ENCODE data around the gene SEC11C. TPM values are rescaled to one million over a fixed set of nuclear protein-coding genes. Genes with fewer than 3 reads are reported as not detected.

SEC11C gene
- total and polyA plus RNA-seq, 7 donors: 11.3 to 27.7 (median 18.6) TPM

DNA sequence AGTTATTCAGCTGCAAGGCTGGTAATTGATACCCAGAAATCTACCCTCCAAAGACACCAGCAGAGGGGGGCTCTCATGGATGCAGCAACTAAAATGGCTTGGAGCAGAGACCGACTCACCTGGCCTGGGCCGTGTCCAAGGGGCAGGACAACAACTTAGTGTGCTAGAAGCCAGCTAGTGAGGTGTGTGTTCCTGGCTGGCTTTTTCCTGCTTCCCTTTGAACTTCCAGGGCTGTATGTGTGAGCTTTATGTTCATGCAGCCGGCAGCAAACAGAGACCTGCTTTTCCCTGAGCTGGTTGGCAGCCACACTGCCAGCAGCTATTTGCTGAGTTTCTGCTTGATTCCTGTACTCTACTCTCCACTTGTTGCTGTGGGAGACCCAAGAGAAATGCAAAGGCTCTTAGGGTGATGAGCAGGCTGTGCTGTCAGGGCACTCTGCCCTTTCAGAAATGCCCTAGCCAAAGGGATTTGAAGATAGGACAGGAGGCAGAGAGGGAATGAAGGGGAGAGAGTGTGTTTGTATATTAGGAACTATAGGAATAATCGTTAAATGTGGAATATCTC is 56.6 kb downstream of the SEC11C start:
- DNase-seq (no peak), ATAC-seq (no peak)
- no peak overlapping the region for H3K27ac ChIP-seq
- H3K4me3 ChIP-seq: no peak overlapping the region
- no peaks in the 10 kb centered on the region for H3K9me3 ChIP-seq
- H3K4me1 ChIP-seq: no peaks in the 10 kb centered on the region
- no peaks in the 10 kb centered on the region for H3K36me3 ChIP-seq (ENCODE audit: insufficient read depth in 1 of 2, low read depth in 1 of 2)
- TF ChIP-seq, protein P1, sequence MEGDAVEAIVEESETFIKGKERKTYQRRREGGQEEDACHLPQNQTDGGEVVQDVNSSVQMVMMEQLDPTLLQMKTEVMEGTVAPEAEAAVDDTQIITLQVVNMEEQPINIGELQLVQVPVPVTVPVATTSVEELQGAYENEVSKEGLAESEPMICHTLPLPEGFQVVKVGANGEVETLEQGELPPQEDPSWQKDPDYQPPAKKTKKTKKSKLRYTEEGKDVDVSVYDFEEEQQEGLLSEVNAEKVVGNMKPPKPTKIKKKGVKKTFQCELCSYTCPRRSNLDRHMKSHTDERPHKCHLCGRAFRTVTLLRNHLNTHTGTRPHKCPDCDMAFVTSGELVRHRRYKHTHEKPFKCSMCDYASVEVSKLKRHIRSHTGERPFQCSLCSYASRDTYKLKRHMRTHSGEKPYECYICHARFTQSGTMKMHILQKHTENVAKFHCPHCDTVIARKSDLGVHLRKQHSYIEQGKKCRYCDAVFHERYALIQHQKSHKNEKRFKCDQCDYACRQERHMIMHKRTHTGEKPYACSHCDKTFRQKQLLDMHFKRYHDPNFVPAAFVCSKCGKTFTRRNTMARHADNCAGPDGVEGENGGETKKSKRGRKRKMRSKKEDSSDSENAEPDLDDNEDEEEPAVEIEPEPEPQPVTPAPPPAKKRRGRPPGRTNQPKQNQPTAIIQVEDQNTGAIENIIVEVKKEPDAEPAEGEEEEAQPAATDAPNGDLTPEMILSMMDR (IDR thresholded peaks at IDR 0.05): no peak
- intact Hi-C loops (cut with DNase I): no loop called here
- 62 to 69% (median 63%) methylated on average over 4 of the region's 4 CpGs for WGBS, 3 donors
- peaks cover 0 to 3% (median 0%) of the 10 kb centered on the region in 3 donors for H3K27me3 ChIP-seq (ENCODE audit: insufficient read depth in 3 of 3, low read length in 2 of 3)

DNA sequence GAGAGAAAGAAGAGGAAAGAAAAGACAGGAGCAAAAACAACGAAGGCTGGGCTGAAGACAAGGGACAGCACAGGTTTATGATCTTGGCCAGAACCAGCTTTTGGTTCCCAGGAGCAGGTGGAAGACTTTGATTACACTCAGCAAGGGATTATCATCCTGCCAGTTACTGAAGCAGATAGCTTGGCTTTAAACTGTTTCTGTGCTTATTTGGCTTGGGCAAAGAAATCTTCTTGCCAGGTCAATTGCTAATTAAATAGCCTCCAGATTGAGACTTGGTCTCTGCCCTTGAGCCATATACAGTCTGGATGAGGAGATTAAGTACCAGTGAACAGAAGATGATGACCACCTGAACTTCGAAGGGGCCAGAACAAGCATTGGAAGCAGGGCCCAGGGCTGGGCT is 58.0 kb downstream of the SEC11C start:
- TF ChIP-seq, protein P1 (IDR thresholded peaks at IDR 0.05): no peak
- Histone ChIP-seq H3K36me3 (ENCODE audit: insufficient read depth in 1 of 2, low read depth in 1 of 2) (no peaks in the 10 kb centered on the region), H3K27me3 (ENCODE audit: insufficient read depth in 3 of 3, low read length in 2 of 3) (peaks cover 0 to 3% (median 0%) of the 10 kb centered on the region in 3 donors), H3K9me3 (no peaks in the 10 kb centered on the region), H3K4me1 (no peaks in the 10 kb centered on the region), H3K27ac (no peak overlapping the region), H3K4me3 (no peak overlapping the region)
- WGBS, 3 donors: 54 to 78% (median 61%) methylated on average over 2 of the region's 2 CpGs
- no peak for DNase-seq
- ATAC-seq: no peak
- intact Hi-C loops (cut with DNase I): no loop called here

DNA sequence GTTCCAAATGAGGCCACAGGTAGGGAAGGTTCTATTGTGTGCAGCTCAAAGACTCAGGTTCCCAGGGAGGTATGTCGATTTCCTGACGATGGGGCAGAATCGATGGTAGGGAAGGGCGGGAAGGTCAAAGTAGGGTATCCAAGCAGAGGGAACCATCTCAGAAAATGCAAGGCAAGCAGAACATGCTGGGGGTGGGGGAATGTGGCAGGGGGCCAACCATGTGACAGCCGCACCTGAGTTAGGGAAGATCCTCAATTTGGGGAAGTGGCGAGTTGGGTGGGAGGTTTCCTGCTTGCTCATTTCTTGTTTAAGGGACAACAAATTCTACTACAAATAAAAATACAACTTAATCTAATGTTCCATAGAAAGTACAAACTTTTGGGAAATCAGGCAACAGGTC is 58.5 kb downstream of the SEC11C start:
- no peaks in the 10 kb centered on the region for H3K36me3 ChIP-seq (ENCODE audit: insufficient read depth in 1 of 2, low read depth in 1 of 2)
- no peaks in the 10 kb centered on the region for H3K4me1 ChIP-seq
- WGBS, 3 donors: 86 to 91% (median 86%) methylated on average over 6 of the region's 6 CpGs
- ATAC-seq (no peak), DNase-seq (no peak)
- intact Hi-C loops (cut with DNase I): no loop called here
- TF ChIP-seq, protein P1 (IDR thresholded peaks at IDR 0.05): no peak
- H3K27ac ChIP-seq: no peak overlapping the region
- no peaks in the 10 kb centered on the region for H3K9me3 ChIP-seq
- H3K27me3 ChIP-seq (ENCODE audit: insufficient read depth in 3 of 3, low read length in 2 of 3): peaks cover 0 to 3% (median 0%) of the 10 kb centered on the region in 3 donors
- H3K4me3 ChIP-seq: no peak overlapping the region

DNA sequence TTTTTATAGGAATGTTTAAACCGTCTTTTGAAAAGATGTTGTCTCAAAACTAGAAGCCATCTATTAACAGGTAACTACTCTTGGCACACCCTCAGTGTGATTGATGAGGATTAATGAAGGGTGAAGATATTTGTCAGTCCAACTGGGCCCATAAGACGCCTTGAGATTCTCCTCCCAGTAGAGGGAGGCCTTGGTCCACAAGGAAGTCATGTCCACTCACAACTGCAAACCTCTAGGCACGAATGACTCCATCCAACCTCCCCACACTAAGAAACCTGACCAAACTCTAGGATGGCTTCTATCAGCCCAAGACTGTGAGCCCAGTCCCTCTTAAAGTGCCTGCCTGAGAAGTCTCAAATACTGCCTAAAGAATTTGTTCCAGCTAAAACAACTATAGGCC is 61.1 kb downstream of the SEC11C start:
- DNase-seq: no peak
- 71 to 75% (median 72%) methylated on average over 3 of the region's 3 CpGs for WGBS, 3 donors
- Histone ChIP-seq H3K27ac (no peak overlapping the region), H3K4me1 (no peaks in the 10 kb centered on the region), H3K27me3 (ENCODE audit: insufficient read depth in 3 of 3, low read length in 2 of 3) (peaks cover 0 to 3% (median 0%) of the 10 kb centered on the region in 3 donors), H3K36me3 (ENCODE audit: insufficient read depth in 1 of 2, low read depth in 1 of 2) (no peaks in the 10 kb centered on the region), H3K9me3 (no peaks in the 10 kb centered on the region), H3K4me3 (no peak overlapping the region)
- ATAC-seq: no peak
- intact Hi-C loops (cut with DNase I): no loop called here
- TF ChIP-seq, protein P1 (IDR thresholded peaks at IDR 0.05): no peak

DNA sequence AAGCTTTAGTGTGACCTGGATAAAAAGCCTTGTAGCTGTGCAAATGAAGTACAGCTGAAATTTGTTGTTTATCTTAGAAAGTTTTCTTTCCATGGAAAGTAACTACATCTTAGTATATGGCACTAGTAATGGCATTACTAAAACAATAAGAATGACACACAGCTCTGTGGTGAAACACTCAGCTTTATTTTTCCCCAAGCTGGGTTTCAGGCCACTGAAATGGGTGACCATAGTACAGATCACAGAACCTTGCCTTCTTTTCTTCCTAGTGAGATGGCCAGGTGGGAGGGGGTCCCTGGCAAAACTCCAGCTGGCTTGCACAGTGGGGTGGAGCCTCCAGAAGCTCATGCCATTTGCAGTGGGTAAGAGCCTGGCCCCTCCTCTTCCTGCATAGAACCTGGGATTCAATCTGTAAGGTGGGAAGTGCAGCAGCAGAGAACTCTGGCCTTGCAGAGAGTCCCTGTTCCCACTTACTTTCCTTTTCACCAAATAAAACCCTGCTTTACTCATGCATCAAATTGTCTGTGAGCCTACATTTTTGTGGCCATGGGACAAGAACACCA is 62.7 kb downstream of the SEC11C start:
- Histone ChIP-seq H3K27me3 (ENCODE audit: insufficient read depth in 3 of 3, low read length in 2 of 3) (peaks cover 0 to 5% (median 0%) of the 10 kb centered on the region in 3 donors), H3K27ac (no peak overlapping the region), H3K4me3 (no peak overlapping the region), H3K36me3 (ENCODE audit: insufficient read depth in 1 of 2, low read depth in 1 of 2) (no peaks in the 10 kb centered on the region), H3K9me3 (no peaks in the 10 kb centered on the region), H3K4me1 (no peaks in the 10 kb centered on the region)
- intact Hi-C loops (cut with DNase I): no loop called here
- ATAC-seq (no peak), DNase-seq (no peak)
- TF ChIP-seq, protein P1 (IDR thresholded peaks at IDR 0.05): no peak
